ENCODE measurements around the gene CLEC2L. TPM values are rescaled to one million over a fixed set of nuclear protein-coding genes. Genes with fewer than 3 reads are reported as not detected.
"Not testable (repeated sequence)": the region's sequence is repeated elsewhere in the genome, so short reads cannot be mapped to it uniquely, and the experiment has no call there.

Gene CLEC2L
- total RNA-seq, 3 donors from 2014 or later, result not detected

DNA sequence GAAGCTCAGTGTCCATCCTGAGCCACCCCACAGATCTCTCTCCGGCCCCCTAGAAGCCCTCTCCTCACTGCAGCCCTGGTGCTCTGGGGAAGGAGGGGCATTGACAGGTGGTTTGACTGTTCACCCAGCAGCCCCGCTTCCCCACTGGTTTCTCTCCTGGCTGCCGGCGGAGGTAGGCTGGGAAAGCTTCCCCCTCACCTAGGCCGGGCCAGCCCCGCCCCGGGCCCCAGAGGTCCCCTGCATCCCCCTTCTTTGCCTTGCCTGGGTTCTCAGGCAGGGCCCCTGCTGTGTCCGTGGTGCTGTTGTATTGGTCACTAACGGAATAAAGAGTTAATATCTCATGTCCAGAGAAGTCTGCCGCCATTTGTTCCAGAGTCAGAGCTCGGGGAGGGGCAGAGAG lies 21.2 kb downstream of the CLEC2L start:
- Histone ChIP-seq H3K9me3 (no peaks in the 10 kb centered on the region), H3K4me1 (ENCODE audit: low read depth) (no peaks in the 10 kb centered on the region), H3K4me3 (no peak overlapping the region), H3K36me3 (ENCODE audit: low read depth) (no peaks in the 10 kb centered on the region)
- intact Hi-C loops (cut with DNase I, micrococcal nuclease), result no loop called here
- TF ChIP-seq, protein P1, sequence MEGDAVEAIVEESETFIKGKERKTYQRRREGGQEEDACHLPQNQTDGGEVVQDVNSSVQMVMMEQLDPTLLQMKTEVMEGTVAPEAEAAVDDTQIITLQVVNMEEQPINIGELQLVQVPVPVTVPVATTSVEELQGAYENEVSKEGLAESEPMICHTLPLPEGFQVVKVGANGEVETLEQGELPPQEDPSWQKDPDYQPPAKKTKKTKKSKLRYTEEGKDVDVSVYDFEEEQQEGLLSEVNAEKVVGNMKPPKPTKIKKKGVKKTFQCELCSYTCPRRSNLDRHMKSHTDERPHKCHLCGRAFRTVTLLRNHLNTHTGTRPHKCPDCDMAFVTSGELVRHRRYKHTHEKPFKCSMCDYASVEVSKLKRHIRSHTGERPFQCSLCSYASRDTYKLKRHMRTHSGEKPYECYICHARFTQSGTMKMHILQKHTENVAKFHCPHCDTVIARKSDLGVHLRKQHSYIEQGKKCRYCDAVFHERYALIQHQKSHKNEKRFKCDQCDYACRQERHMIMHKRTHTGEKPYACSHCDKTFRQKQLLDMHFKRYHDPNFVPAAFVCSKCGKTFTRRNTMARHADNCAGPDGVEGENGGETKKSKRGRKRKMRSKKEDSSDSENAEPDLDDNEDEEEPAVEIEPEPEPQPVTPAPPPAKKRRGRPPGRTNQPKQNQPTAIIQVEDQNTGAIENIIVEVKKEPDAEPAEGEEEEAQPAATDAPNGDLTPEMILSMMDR (IDR thresholded peaks at IDR 0.05), result no peak
- ATAC-seq (no peak), DNase-seq (no peak)

DNA sequence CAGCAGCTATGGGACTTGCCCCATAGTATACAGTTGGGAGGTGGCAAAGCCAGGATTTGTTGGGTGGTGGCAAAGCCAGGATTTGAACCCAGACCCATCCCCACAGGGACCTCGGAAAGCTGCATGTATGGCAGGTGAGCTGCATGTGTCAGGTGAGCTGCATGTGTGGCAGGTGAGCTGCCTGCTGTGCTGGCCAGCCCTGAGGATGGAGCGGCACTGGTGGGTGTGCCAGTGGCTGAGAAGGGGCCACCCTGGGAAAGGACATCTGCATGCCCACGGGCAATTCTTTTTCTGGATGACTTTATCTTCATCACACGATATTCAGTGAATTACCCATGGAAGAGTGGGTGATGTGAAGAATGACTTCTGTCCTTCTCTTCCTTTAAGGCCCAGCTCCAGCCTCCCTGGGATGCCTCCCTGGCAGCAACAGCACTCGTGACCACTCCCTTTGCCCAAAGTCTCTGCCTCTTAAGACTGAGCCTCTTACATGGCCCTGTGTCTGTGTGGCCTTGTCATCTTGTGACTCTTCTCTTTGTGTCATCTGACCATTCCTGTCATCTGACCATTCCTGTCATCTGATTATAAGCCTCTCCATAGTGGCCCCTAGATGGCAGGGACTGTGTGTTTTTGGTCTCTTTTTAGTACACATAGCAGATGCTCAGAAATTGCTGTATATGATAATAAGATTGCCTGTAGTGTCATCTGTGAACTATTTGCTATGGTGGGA lies 25.0 kb downstream of the CLEC2L start:
- H3K9me3 ChIP-seq, result no peaks in the 10 kb centered on the region
- TF ChIP-seq, protein P1 (IDR thresholded peaks at IDR 0.05), result no peak
- ATAC-seq, result no peak
- intact Hi-C loops (cut with DNase I, micrococcal nuclease), result no loop called here
- no peak overlapping the region for H3K4me3 ChIP-seq
- DNase-seq, result no peak
- H3K4me1 ChIP-seq (ENCODE audit: low read depth), result no peaks in the 10 kb centered on the region
- no peaks in the 10 kb centered on the region for H3K36me3 ChIP-seq (ENCODE audit: low read depth)

DNA sequence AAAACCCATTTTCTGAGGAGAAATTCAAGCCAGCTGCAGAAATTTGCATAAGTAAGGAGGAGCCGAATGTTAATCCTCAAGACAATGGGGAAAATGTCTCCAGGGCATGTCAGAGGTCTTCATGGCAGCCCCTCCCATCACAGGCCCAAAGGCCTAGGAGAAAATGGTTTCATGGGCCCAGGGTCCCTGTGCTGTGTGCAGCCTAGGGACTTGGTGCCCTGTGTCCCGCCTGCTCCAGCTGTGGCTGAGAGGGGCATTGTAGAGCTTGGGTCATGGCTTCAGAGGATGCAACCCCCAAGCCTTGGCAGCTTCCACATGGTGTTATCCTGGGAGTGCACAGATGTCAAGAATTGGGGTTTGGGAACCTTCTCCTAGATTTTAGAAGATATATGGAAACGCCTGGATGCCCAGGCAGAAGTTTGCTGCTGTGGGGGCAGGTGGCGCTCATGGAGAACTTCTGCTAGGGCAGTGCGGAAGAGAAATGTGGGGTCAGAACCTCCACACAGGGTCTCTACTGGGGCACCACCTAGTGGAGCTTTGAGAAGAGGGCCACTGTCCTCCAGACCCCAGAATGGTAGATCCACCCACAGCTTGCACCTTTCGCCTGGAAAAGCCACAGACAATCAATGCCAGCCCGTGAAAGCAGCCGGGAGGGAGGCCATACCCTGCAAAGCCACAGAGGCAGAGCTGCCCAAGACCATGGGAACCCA lies 30.7 kb downstream of the CLEC2L start:
- DNase-seq; H3K4me3 ChIP-seq; ATAC-seq; H3K9me3 ChIP-seq; intact Hi-C loops (cut with DNase I, micrococcal nuclease); H3K36me3 ChIP-seq (ENCODE audit: low read depth); H3K4me1 ChIP-seq (ENCODE audit: low read depth): not testable (repeated sequence)

DNA sequence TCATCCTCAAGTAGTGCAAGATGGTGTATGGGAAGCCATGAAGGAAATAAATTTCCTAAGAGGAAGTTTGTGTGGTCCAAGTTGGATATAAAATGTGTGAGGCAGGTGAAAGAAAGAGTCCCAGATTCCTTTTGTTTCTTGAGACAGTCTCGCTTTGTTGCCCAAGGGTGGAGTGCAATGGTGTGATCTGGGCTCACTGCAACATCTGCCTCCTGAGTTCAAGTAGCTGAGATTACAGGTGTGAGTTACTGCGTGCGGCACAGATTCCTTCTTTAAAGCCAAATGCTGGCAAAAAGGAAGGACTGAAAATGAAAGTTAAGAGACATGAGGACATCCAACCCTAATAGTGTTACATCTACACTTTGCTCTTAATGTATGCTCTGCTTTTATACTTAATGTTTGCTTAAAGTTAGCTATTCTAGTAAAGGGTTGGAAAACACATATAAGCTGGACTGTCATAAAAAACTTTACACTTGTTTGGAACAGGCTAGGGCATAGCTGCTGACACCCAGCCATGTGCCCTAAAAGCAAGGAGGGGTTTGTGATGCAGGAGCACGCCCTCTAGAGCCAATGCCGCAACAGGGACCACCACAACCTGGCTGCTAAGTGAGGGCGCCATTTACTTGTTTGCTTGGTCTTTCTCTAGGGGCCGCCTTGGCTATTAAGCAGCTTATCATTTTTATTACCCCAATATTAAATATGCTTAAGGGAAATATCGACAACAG lies 34.5 kb downstream of the CLEC2L start:
- DNase-seq (peak in 1 of 3 donors; percentile 27), ATAC-seq (peak; percentile 71)
- no peak overlapping the region for H3K4me3 ChIP-seq
- TF ChIP-seq, protein P1 (IDR thresholded peaks at IDR 0.05), result no peak
- H3K4me1 ChIP-seq (ENCODE audit: low read depth), result peaks cover 6% of the 10 kb centered on the region
- intact Hi-C loops (cut with DNase I, micrococcal nuclease), result no loop called here
- no peaks in the 10 kb centered on the region for H3K9me3 ChIP-seq
- H3K36me3 ChIP-seq (ENCODE audit: low read depth), result no peaks in the 10 kb centered on the region

- Histone ChIP-seq H3K4me3 (no peak overlapping the region), H3K4me1 (ENCODE audit: low read depth) (peaks cover 6% of the 10 kb centered on the region), H3K36me3 (ENCODE audit: low read depth) (no peaks in the 10 kb centered on the region), H3K9me3 (no peaks in the 10 kb centered on the region)
- TF ChIP-seq, protein P1 (IDR thresholded peaks at IDR 0.05), result no peak
- intact Hi-C loops (cut with DNase I, micrococcal nuclease), result no loop called here
- DNase-seq (no peak), ATAC-seq (no peak)
Observed at GRCh38 chr7:139559364-139560105, 36.0 kb downstream of the CLEC2L start.
